Thyroid gland (tissue), 4 donors: ENCODE measurements around the gene CYP1A1. TPM values are rescaled to one million over a fixed set of nuclear protein-coding genes. Genes with fewer than 3 reads are reported as not detected.

Experiments
- DNase-seq, 2 donors: peaks; one replicate each; pipeline ENCODE4 v3.0.0-alpha.2; 2019
- H3K27ac ChIP-seq, 3 donors: fragments of 200-600 bp; sonication (generic); 1 replicate in 2 of 3; 2 replicates in 1 of 3; pipeline ENCODE4 v1.5.1; 2016 to 2019; ENCODE audit warnings: mild to moderate bottlenecking in 1 of 3, moderate library complexity in 1 of 3
- H3K27me3 ChIP-seq: fragments of 200-600 bp; sonication (generic); one replicate; pipeline ENCODE4 v1.5.1; 2019
- H3K36me3 ChIP-seq, 2 donors: fragments of 200-600 bp; sonication (generic); one replicate each; pipeline ENCODE4 v1.5.1; 2016 to 2019
- H3K4me1 ChIP-seq, 2 donors: fragments of 200-600 bp; sonication (generic); one replicate each; pipeline ENCODE4 v1.5.1; 2017 to 2019
- H3K4me3 ChIP-seq, 3 donors: fragments of 200-600 bp; sonication (generic); replicated peaks in 1 of 3; 1 replicate in 2 of 3; 2 replicates in 1 of 3; pipeline ENCODE4 v1.5.1; 2016; ENCODE audit warnings: mild to moderate bottlenecking in 1 of 3
- H3K9me3 ChIP-seq: fragments of 200-600 bp; sonication (generic); one replicate; pipeline ENCODE4 v1.5.1; 2017
- CTCF ChIP-seq, 6 experiments: fragments of 200-600 bp in 3 of 6; fragments of 450-650 bp in 3 of 6; sonication (generic) in 3 of 6; IDR thresholded peaks; one replicate each; pipeline ENCODE4 v1.5.1; 2016 to 2019; ENCODE audit warnings: antibody characterized with exemption in 6 of 6, mild to moderate bottlenecking in 2 of 6, inconsistent platforms in 1 of 6, moderate library complexity in 1 of 6
- POLR2A ChIP-seq, 2 donors: fragments of 450-650 bp; IDR thresholded peaks; one replicate each; pipeline ENCODE4 v1.6.1; 2017; ENCODE audit warnings: antibody characterized with exemption in 2 of 2, mild to moderate bottlenecking in 2 of 2, moderate library complexity in 1 of 2
- WGBS, 2 donors: methylation state at CpG; one replicate each; pipeline ENCODE4 v1.1.5; 2017; 5-methylcytosine and 5-hydroxymethylcytosine counted together
- intact Hi-C: fragments of 100-400 bp; cut with DNase I; formaldehyde crosslinking; loops from one replicate; pipeline ENCODE4 v1.15.1; 2023
- total RNA-seq, 4 donors: library from RNA; depleted of rRNA; stranded (reverse); fragments of >200 nt; gene quantifications; one replicate each; pipeline ENCODE4 v1.2.3, GENCODE V29; 2016

The CYP1A1 gene
- total RNA-seq, 4 donors from 2014 or later, result 0.54 to 0.78 TPM; not detected in 2

- no peaks in the 10 kb centered on the region for H3K27me3 ChIP-seq
- TF ChIP-seq POLR2A (IDR thresholded peaks at IDR 0.05) (no peak), CTCF (IDR thresholded peaks at IDR 0.05) (no peak)
- H3K4me3 ChIP-seq, result no peak overlapping the region
- intact Hi-C loops, result no loop called here
- no peak for DNase-seq
- H3K9me3 ChIP-seq, result no peaks in the 10 kb centered on the region
- no peak overlapping the region for H3K27ac ChIP-seq
- peaks cover 14 to 21% of the 10 kb centered on the region in 2 donors for H3K4me1 ChIP-seq
- no peaks in the 10 kb centered on the region for H3K36me3 ChIP-seq
Observed at GRCh38 chr15:74724570-74725224, 631 bp downstream of the CYP1A1 start.

GRCh38 chr15:74723754-74724334, 1.5 kb downstream of the CYP1A1 start:
- intact Hi-C loops, result no loop called here
- H3K4me3 ChIP-seq, result no peak overlapping the region
- no peaks in the 10 kb centered on the region for H3K9me3 ChIP-seq
- H3K27me3 ChIP-seq, result no peaks in the 10 kb centered on the region
- no peak for TF ChIP-seq POLR2A (IDR thresholded peaks at IDR 0.05)
- TF ChIP-seq CTCF (IDR thresholded peaks at IDR 0.05), result no peak
- DNase-seq, result no peak
- H3K36me3 ChIP-seq, result no peaks in the 10 kb centered on the region
- 57 to 61% methylated on average over 1 of the region's 1 CpG for WGBS, 2 donors
- peaks cover 14 to 21% of the 10 kb centered on the region in 2 donors for H3K4me1 ChIP-seq
- no peak overlapping the region for H3K27ac ChIP-seq

GRCh38 chr15:74723187-74723586, 2.1 kb downstream of the CYP1A1 start:
- Histone ChIP-seq H3K9me3 (no peaks in the 10 kb centered on the region), H3K4me1 (peaks cover 14 to 21% of the 10 kb centered on the region in 2 donors), H3K36me3 (no peaks in the 10 kb centered on the region), H3K4me3 (no peak overlapping the region), H3K27me3 (no peaks in the 10 kb centered on the region), H3K27ac (no peak overlapping the region)
- intact Hi-C loops, result no loop called here
- 66 to 88% methylated on average over 1 of the region's 1 CpG for WGBS, 2 donors
- no peak for DNase-seq
- no peak for TF ChIP-seq POLR2A (IDR thresholded peaks at IDR 0.05)
- no peak for TF ChIP-seq CTCF (IDR thresholded peaks at IDR 0.05)

GRCh38 chr15:74722591-74722990, 2.7 kb downstream of the CYP1A1 start:
- intact Hi-C loops, result no loop called here
- Histone ChIP-seq H3K4me1 (peaks cover 10 to 16% of the 10 kb centered on the region in 2 donors), H3K36me3 (no peaks in the 10 kb centered on the region), H3K27ac (no peak overlapping the region), H3K27me3 (no peaks in the 10 kb centered on the region), H3K9me3 (no peaks in the 10 kb centered on the region), H3K4me3 (no peak overlapping the region)
- TF ChIP-seq POLR2A (IDR thresholded peaks at IDR 0.05) (no peak), CTCF (IDR thresholded peaks at IDR 0.05) (no peak)
- no peak for DNase-seq
- WGBS, 2 donors, result 81 to 92% methylated on average over 5 to 10 of the region's 13 CpGs

- H3K4me1 ChIP-seq, result no peaks in the 10 kb centered on the region
- WGBS, 2 donors, result 80 to 84% methylated on average over 5 of the region's 5 CpGs
- intact Hi-C loops, result no loop called here
- H3K27ac ChIP-seq, result no peak overlapping the region
- TF ChIP-seq CTCF (IDR thresholded peaks at IDR 0.05) (no peak), POLR2A (IDR thresholded peaks at IDR 0.05) (no peak)
- no peaks in the 10 kb centered on the region for H3K9me3 ChIP-seq
- no peak for DNase-seq
- no peak overlapping the region for H3K4me3 ChIP-seq
- H3K36me3 ChIP-seq, result no peaks in the 10 kb centered on the region
- no peaks in the 10 kb centered on the region for H3K27me3 ChIP-seq
Observed at GRCh38 chr15:74716651-74717050, 8.7 kb downstream of the CYP1A1 start.
